K562 (cell line): ENCODE data around the gene SRSF5. TPM values are rescaled to one million over a fixed set of nuclear protein-coding genes. Genes with fewer than 3 reads are reported as not detected.

Experiments
- ATAC-seq: fragments of 200-7000 bp; cut with Tn5 transposase; 3 replicates; pipeline ENCODE4 v1.9.1; 2020; ENCODE audit warnings: moderate library complexity
- BruUV-seq: library from RNA; stranded (reverse); fragments of 400-500 nt; replicated peaks from 2 replicates; lab custom pipeline; 2021; lab: Mats Ljungman, UMichigan
- CTCF ChIA-PET: fragments of 300-600 bp; formaldehyde crosslinking; extraction: SDS; loops from one replicate; lab custom pipeline; 2021; ENCODE audit warnings: low intra/inter-chr PET ratio; lab: Yijun Ruan, JAX
- POLR2A ChIA-PET: fragments of 300-600, 350-650 bp; sonication (Branson Sonifier 250); formaldehyde crosslinking; extraction: SDS; loops from one replicate; lab custom pipeline; 2021; ENCODE audit warnings: antibody characterized with exemption, inconsistent platforms; lab: Yijun Ruan, JAX
- DNase-seq, 4 experiments: peaks; one replicate each; pipeline versions ENCODE4 v3.0.0 to v3.0.0-alpha.2; 2011 to 2018; ENCODE audit warnings: low spot score in 3 of 4, mixed read lengths in 3 of 4; ENCODE audit errors: extremely low read depth in 1 of 4
- FAIRE-seq: peaks from 2 replicates; lab custom pipeline; 2011; peaks lifted over from hg19 to GRCh38; lab: Jason Lieb, UNC
- H2AFZ ChIP-seq: 2 replicates; pipeline ENCODE4 v1.6.0; 2011; ENCODE audit warnings: low read depth, low read length, control low read depth, inconsistent platforms
- H3K27ac ChIP-seq: fragments of 200-600 bp; 3 replicates; pipeline ENCODE4 v1.8.0; 2011; ENCODE audit warnings: low read depth, mild to moderate bottlenecking, control low read depth, inconsistent platforms, low read length, moderate library complexity, mixed read lengths; ENCODE audit errors: extremely low read depth
- H3K27me3 ChIP-seq, 2 experiments: fragments of 300-600 bp in 1 of 2; 2 replicates in 1 of 2; 3 replicates in 1 of 2; pipeline versions ENCODE4 v1.6.0 to v1.8.0; 2011; ENCODE audit warnings: inconsistent platforms in 2 of 2, low read length in 2 of 2, mild to moderate bottlenecking in 1 of 2, mixed read lengths in 1 of 2, moderate library complexity in 1 of 2; ENCODE audit not compliant: control insufficient read depth in 2 of 2, insufficient read depth in 2 of 2
- H3K36me3 ChIP-seq: fragments of 300-600 bp; 3 replicates; pipeline ENCODE4 v1.8.0; 2011; ENCODE audit warnings: mild to moderate bottlenecking, low read length, inconsistent platforms; ENCODE audit not compliant: control insufficient read depth, insufficient read depth
- H3K4me1 ChIP-seq, 2 experiments: fragments of 200-600 bp in 1 of 2; replicated peaks in 1 of 2; 2 replicates in 1 of 2; 3 replicates in 1 of 2; pipeline versions ENCODE4 v1.5.1 to v1.8.0; 2011; ENCODE audit warnings: inconsistent platforms in 2 of 2, low read length in 2 of 2, mild to moderate bottlenecking in 1 of 2, mixed read lengths in 1 of 2, moderate library complexity in 1 of 2; ENCODE audit not compliant: control insufficient read depth in 2 of 2, insufficient read depth in 2 of 2
- H3K4me2 ChIP-seq: 2 replicates; pipeline ENCODE4 v1.6.1; 2011; ENCODE audit warnings: low read length, control low read depth, inconsistent platforms, mixed read lengths; ENCODE audit not compliant: insufficient read depth
- H3K4me3 ChIP-seq: fragments of 200-600 bp; sonication (generic), shearing (Covaris generic); 2 replicates; pipeline ENCODE4 v1.5.1; 2016; ENCODE audit warnings: control low read depth, inconsistent platforms
- H3K79me2 ChIP-seq: fragments of 200-600 bp; 3 replicates; pipeline ENCODE4 v1.8.0; 2011; ENCODE audit warnings: low read length, inconsistent platforms; ENCODE audit not compliant: control insufficient read depth, insufficient read depth
- H3K9ac ChIP-seq, 2 experiments: 2 replicates each; pipeline versions ENCODE4 v1.6.0 to v1.6.1; 2011; ENCODE audit warnings: low read depth in 2 of 2, low read length in 2 of 2, control low read depth in 1 of 2, inconsistent platforms in 1 of 2, mild to moderate bottlenecking in 1 of 2, mixed read lengths in 1 of 2; ENCODE audit not compliant: insufficient read depth in 1 of 2
- H3K9me1 ChIP-seq: one replicate; pipeline ENCODE4 v1.6.0; 2011; ENCODE audit warnings: inconsistent platforms, mild to moderate bottlenecking, low read length, moderate library complexity; ENCODE audit not compliant: control insufficient read depth, insufficient read depth
- H3K9me3 ChIP-seq: replicated peaks from 2 replicates; pipeline ENCODE4 v1.5.1; 2011; ENCODE audit warnings: low read depth, low read length, inconsistent platforms; ENCODE audit not compliant: control insufficient read depth, insufficient read depth
- H4K20me1 ChIP-seq: replicated peaks from 2 replicates; pipeline ENCODE4 v1.6.1; 2011; ENCODE audit warnings: low read length, inconsistent platforms, mixed read lengths; ENCODE audit not compliant: control insufficient read depth, insufficient read depth
- BRD9 ChIP-seq: fragments of 450-650 bp; IDR thresholded peaks from 2 replicates; pipeline ENCODE4 v1.6.1; 2018; ENCODE audit warnings: low read depth; ENCODE audit not compliant: partially characterized antibody
- CC2D1A ChIP-seq: fragments of 450-650 bp; IDR thresholded peaks from 2 replicates; pipeline ENCODE4 v1.6.1; 2017; ENCODE audit warnings: mild to moderate bottlenecking
- GATAD2B ChIP-seq: fragments of 450-650 bp; IDR thresholded peaks from 2 replicates; pipeline ENCODE4 v1.6.1; 2017; ENCODE audit warnings: mild to moderate bottlenecking, borderline replicate concordance
- HLTF ChIP-seq: fragments of 450-650 bp; IDR thresholded peaks from 2 replicates; pipeline ENCODE4 v1.6.1; 2016
- MTA3 ChIP-seq: fragments of 450-650 bp; formaldehyde crosslinking; IDR thresholded peaks from 2 replicates; pipeline ENCODE4 v1.6.1; 2017; ENCODE audit warnings: mild to moderate bottlenecking, borderline replicate concordance
- OTX1 ChIP-seq: fragments of 450-650 bp; formaldehyde crosslinking; IDR thresholded peaks from 2 replicates; pipeline ENCODE4 v1.4.0; 2022; ENCODE audit warnings: mild to moderate bottlenecking
- PTTG1 ChIP-seq: fragments of 450-650 bp; IDR thresholded peaks from 2 replicates; pipeline ENCODE4 v1.6.1; 2016; ENCODE audit warnings: low read depth, mild to moderate bottlenecking, missing genetic modification characterization, missing compliant biosample characterization
- SREBF1 ChIP-seq: fragments of 150-350 bp; IDR thresholded peaks from 2 replicates; pipeline ENCODE4 v1.6.1; 2014; ENCODE audit warnings: antibody characterized with exemption, low read depth, low read length, borderline replicate concordance
- TBL1XR1 ChIP-seq, 2 experiments: IDR thresholded peaks; 2 replicates each; pipeline ENCODE4 v1.6.1; 2012; ENCODE audit warnings: improper control_type of control experiment in 2 of 2, low read length in 2 of 2, mild to moderate bottlenecking in 1 of 2
- ZNF12 ChIP-seq: sonication (generic); formaldehyde crosslinking; IDR thresholded peaks from 2 replicates; pipeline ENCODE4 v1.4.0; 2020; ENCODE audit warnings: mild to moderate bottlenecking, missing genetic modification reagents
- WGBS: fragments of 100-300 bp; shearing (Covaris generic); methylation state at CpG from one replicate; pipeline ENCODE4 v1.1.6; 2016; ENCODE audit warnings: low coverage, mixed read lengths; ENCODE audit not compliant: insufficient coverage; ENCODE audit errors: missing lambda C conversion rate; 5-methylcytosine and 5-hydroxymethylcytosine counted together
- in situ Hi-C: fragments of 300-500 bp; cut with MboI; formaldehyde crosslinking; loops from 4 replicates; pipeline ENCODE4 v1.15.0; 2018; ENCODE audit warnings: inconsistent platforms, mixed read lengths
- intact Hi-C: fragments of 100-400 bp; cut with micrococcal nuclease; formaldehyde crosslinking; loops from 2 replicates; pipeline ENCODE4 v1.14.2; 2022
- polyA plus RNA-seq, 8 experiments: library from polyadenylated mRNA; depleted of rRNA in 4 of 8; stranded (reverse) in 5 of 8; unstranded in 3 of 8; fragments of >200 nt; fragmentation: Nextera tagmentation in 2 of 8; fragmentation: Illumina TruSeq in 1 of 8; extraction: Ambion mirVana in 2 of 8; extraction: Trizol in 1 of 8; gene quantifications; 2 replicates each; pipeline versions ENCODE4 v1.2.1 to v1.2.3, GENCODE V29; 2011 to 2014; ENCODE audit warnings: inconsistent platforms in 1 of 8, missing spikeins in 1 of 8
- total RNA-seq, 7 experiments: library from RNA; depleted of rRNA in 6 of 7; stranded (reverse); fragments of >200 nt in 6 of 7; fragmentation: Illumina TruSeq in 2 of 7; extraction: Trizol in 2 of 7; gene quantifications; 2 replicates each; pipeline versions ENCODE4 v1.2.1 to v1.2.3, GENCODE V29; 2011 to 2021; ENCODE audit warnings: low replicate concordance in 1 of 7
- TF ChIP-seq, protein P1 (sequence below): fragments of 450-650 bp; IDR thresholded peaks from 2 replicates; pipeline ENCODE4 v1.6.1; 2016; ENCODE audit warnings: low read depth
- TF ChIP-seq, protein P2 (sequence below): conservative IDR thresholded peaks from 2 replicates; pipeline ENCODE4 v1.6.1; 2011; ENCODE audit warnings: low read depth, mild to moderate bottlenecking, low read length; ENCODE audit not compliant: control insufficient read depth

The SRSF5 gene
- total and polyA plus RNA-seq, 9 of the 15 experiments (the other 6 are each of a cell fraction or from before 2014, with no cell fraction given) = 108 to 460 (median 212) TPM

DNA sequence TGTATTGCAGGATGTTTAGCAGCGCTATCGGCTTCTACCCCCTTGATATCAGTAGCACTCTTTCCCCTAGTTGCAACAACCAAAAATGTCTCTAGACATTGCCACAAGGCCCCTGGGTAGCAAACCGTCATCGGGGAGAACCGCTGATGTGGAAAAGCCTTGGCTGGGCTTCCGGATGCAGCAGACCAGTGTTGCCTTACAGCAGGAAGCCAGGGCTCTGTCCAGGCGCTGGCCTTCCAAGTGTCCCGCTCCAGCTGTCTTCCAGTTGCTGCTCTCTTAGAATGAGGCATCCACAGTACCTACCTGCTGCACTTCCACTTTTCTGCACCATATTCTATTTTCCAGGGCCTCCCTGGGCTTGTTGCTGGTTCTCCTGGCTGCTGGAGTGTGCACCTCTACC, 52.7 kb downstream of the SRSF5 start:
- ChIA-PET POLR2A (no interaction called here), CTCF (interaction anchor here (1.3 to 1.7 kb wide), 2 partner anchors 208 to 498 kb away, joined by 10 to 11 read pairs; no protein-coding TSS in a partner anchor)
- H3K36me3 ChIP-seq = no peaks in the 10 kb centered on the region
- H3K27ac ChIP-seq = no peak overlapping the region
- H4K20me1 ChIP-seq = no peaks in the 10 kb centered on the region
- DNase-seq = no peak
- no peaks in the 10 kb centered on the region for H3K4me1 ChIP-seq
- H3K4me2 ChIP-seq = no peak overlapping the region
- no peak overlapping the region for H3K9ac ChIP-seq
- no peaks in the 10 kb centered on the region for H3K9me1 ChIP-seq
- in situ Hi-C loops (loop anchor here (5.0 to 10.0 kb wide), 2 partner anchors 205 to 498 kb away; no protein-coding TSS in a partner anchor), intact Hi-C loops (loop anchor here (2.0 kb wide), 2 partner anchors 89 to 207 kb away; no protein-coding TSS in a partner anchor)
- no peak overlapping the region for H3K4me3 ChIP-seq
- TF ChIP-seq HLTF (no peak), OTX1 (no peak), MTA3 (no peak), TBL1XR1 (IDR thresholded peaks at IDR 0.05; ENCODE audit: low read length in 2 of 2) (no peak), PTTG1 (no peak), CC2D1A (no peak), GATAD2B (no peak), ZNF12 (CRISPR knock-in tag) (no peak), BRD9 (no peak), SREBF1 (no peak)
- TF ChIP-seq, protein P1, sequence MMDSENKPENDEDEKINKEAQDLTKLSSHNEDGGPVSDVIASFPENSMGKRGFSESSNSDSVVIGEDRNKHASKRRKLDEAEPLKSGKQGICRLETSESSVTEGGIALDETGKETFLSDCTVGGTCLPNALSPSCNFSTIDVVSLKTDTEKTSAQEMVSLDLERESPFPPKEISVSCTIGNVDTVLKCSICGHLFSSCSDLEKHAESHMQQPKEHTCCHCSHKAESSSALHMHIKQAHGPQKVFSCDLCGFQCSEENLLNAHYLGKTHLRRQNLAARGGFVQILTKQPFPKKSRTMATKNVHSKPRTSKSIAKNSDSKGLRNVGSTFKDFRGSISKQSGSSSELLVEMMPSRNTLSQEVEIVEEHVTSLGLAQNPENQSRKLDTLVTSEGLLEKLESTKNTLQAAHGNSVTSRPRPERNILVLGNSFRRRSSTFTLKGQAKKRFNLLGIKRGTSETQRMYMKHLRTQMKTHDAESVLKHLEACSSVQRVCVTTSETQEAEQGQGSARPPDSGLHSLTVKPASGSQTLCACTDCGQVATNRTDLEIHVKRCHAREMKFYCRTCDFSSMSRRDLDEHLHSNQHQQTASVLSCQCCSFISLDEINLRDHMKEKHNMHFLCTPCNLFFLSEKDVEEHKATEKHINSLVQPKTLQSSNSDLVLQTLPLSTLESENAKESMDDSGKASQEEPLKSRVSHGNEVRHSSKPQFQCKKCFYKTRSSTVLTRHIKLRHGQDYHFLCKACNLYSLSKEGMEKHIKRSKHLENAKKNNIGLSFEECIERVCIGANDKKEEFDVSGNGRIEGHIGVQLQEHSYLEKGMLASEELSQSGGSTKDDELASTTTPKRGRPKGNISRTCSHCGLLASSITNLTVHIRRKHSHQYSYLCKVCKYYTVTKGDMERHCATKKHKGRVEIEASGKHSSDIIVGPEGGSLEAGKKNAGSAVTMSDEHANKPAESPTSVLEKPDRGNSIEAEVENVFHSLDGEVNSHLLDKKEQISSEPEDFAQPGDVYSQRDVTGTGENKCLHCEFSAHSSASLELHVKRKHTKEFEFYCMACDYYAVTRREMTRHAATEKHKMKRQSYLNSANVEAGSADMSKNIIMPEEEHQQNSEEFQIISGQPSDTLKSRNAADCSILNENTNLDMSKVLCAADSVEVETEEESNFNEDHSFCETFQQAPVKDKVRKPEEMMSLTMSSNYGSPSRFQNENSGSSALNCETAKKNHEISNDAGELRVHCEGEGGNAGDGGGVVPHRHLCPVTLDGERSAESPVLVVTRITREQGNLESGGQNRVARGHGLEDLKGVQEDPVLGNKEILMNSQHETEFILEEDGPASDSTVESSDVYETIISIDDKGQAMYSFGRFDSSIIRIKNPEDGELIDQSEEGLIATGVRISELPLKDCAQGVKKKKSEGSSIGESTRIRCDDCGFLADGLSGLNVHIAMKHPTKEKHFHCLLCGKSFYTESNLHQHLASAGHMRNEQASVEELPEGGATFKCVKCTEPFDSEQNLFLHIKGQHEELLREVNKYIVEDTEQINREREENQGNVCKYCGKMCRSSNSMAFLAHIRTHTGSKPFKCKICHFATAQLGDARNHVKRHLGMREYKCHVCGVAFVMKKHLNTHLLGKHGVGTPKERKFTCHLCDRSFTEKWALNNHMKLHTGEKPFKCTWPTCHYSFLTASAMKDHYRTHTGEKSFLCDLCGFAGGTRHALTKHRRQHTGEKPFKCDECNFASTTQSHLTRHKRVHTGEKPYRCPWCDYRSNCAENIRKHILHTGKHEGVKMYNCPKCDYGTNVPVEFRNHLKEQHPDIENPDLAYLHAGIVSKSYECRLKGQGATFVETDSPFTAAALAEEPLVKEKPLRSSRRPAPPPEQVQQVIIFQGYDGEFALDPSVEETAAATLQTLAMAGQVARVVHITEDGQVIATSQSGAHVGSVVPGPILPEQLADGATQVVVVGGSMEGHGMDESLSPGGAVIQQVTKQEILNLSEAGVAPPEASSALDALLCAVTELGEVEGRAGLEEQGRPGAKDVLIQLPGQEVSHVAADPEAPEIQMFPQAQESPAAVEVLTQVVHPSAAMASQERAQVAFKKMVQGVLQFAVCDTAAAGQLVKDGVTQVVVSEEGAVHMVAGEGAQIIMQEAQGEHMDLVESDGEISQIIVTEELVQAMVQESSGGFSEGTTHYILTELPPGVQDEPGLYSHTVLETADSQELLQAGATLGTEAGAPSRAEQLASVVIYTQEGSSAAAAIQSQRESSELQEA = no peak
- TF ChIP-seq, protein P2, sequence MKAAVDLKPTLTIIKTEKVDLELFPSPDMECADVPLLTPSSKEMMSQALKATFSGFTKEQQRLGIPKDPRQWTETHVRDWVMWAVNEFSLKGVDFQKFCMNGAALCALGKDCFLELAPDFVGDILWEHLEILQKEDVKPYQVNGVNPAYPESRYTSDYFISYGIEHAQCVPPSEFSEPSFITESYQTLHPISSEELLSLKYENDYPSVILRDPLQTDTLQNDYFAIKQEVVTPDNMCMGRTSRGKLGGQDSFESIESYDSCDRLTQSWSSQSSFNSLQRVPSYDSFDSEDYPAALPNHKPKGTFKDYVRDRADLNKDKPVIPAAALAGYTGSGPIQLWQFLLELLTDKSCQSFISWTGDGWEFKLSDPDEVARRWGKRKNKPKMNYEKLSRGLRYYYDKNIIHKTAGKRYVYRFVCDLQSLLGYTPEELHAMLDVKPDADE = no peak
- no peaks in the 10 kb centered on the region for H3K9me3 ChIP-seq
- FAIRE-seq = no peak
- ATAC-seq = no peak
- BruUV-seq = no TSS peak
- 0% methylated on average over 7 of the region's 8 CpGs for WGBS
- peaks cover 3 to 34% of the 10 kb centered on the region in 2 experiments; a peak in 3 of 5 replicates for H3K27me3 ChIP-seq
- H2AFZ ChIP-seq = no peak overlapping the region
- H3K79me2 ChIP-seq = no peaks in the 10 kb centered on the region
